GM12891 (cell line): ENCODE measurements around the gene SNX30.

Experiments
- PAX5 ChIP-seq: IDR thresholded peaks from 2 replicates; pipeline ENCODE4 v1.6.1; 2011; ENCODE audit warnings: low read length, moderate library complexity, mild to moderate bottlenecking; ENCODE audit not compliant: insufficient read depth, severe bottlenecking
- POLR2A ChIP-seq: IDR thresholded peaks from 2 replicates; pipeline ENCODE4 v1.6.1; 2011; ENCODE audit warnings: low read depth, low read length, control low read depth
- POLR2AphosphoS5 ChIP-seq: IDR thresholded peaks from 2 replicates; pipeline ENCODE4 v1.6.1; 2011; ENCODE audit warnings: low read depth, low read length, control low read depth
- POU2F2 ChIP-seq: IDR thresholded peaks from 2 replicates; pipeline ENCODE4 v1.6.1; 2011; ENCODE audit warnings: low read depth, mild to moderate bottlenecking, control low read depth, low read length, moderate library complexity
- SPI1 ChIP-seq: IDR thresholded peaks from 2 replicates; pipeline ENCODE4 v1.6.1; 2011; ENCODE audit warnings: low read depth, low read length, control low read depth
- TAF1 ChIP-seq: IDR thresholded peaks from 2 replicates; pipeline ENCODE4 v1.6.1; 2011; ENCODE audit warnings: low read depth, low read length, control low read depth

DNA sequence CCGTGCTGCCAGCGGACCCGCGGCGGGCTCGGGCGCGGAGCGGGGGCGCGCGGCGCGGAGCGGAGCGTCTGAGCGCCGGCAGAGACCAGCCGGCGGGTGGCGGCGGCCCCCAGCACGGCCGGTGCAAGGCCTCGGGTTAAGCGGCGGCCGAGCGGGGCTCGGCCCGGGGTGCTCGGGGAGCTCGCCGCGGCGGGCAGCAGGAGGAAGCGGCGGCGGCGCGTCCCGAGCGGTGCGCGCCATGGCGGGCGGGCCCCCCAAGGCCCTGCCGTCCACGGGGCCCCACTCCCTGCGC lies 150 bp downstream of the SNX30 start:
- TF ChIP-seq POLR2AphosphoS5 = no peak
- TF ChIP-seq POLR2A = no peak
- no peak for TF ChIP-seq TAF1
- TF ChIP-seq SPI1 = no peak
- TF ChIP-seq PAX5 = no peak
- no peak for TF ChIP-seq POU2F2
